ENCODE results near the gene AFMID.

GRCh38 chr17:78140169-78141051, 46.8 kb upstream of the AFMID start:
- TF ChIP-seq CTCF (IDR thresholded peaks at IDR 0.05) (no peak), POLR2A (IDR thresholded peaks at IDR 0.05) (no peak)
